ENCODE results near the gene RAD51C. TPM values are rescaled to one million over a fixed set of nuclear protein-coding genes. Genes with fewer than 3 reads are reported as not detected.
"Not testable (repeated sequence)": the region's sequence is repeated elsewhere in the genome, so short reads cannot be mapped to it uniquely, and the experiment has no call there.

The RAD51C gene
- total RNA-seq, 1 donor from 2014 or later, result 77.4 TPM

- intact Hi-C loops (cut with micrococcal nuclease), result no loop called here
These were observed 12.4 kb upstream of the RAD51C start for GRCh38 chr17:58680038-58680369.

DNA sequence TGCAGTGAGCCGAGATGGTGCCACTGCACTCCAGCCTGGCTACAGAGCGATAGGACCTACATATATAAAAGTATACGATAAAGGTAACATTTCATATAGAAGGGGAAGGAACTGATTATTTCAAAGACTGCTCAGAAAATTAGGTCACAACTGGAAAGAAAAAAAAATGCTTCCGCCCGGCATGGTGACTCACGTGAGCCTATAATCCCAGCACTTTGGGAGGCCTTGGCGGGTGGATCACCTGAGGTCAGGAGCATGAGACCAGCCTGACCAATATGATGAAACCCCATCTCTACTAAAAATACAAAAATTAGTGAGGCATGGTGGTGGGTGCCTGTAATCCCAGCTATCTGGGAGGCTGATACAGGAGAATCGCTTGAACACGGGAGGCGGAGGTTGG is 8.4 kb upstream of the RAD51C start:
- intact Hi-C loops (cut with micrococcal nuclease), result no loop called here

- intact Hi-C loops (cut with micrococcal nuclease), result not testable (repeated sequence)
These were observed 7.9 kb upstream of the RAD51C start for GRCh38 chr17:58684462-58684861.

GRCh38 chr17:58686980-58687379 is 5.4 kb upstream of the RAD51C start:
- intact Hi-C loops (cut with micrococcal nuclease), result no loop called here

- intact Hi-C loops (cut with micrococcal nuclease), result no loop called here
These were observed 3.9 kb upstream of the RAD51C start for GRCh38 chr17:58688521-58688920.

DNA sequence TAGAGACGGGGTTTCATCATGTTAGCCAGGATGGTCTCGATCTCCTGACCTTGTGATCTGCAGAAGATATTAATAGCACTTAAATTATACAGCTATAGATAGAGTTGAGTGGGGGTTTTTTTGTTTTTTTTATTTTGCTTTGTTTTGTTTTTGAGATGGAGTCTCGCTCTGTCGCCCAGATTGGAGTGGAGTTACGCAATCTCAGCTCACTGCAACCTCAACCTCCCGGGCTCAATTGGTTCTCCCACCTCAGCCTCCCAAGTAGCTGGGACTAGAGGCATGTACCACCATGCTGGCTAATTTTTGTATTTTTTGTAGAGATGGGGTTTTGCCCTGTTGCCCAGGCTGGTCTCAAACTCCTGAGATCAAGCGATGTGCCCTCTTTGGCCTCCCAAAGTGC is 2.4 kb upstream of the RAD51C start:
- intact Hi-C loops (cut with micrococcal nuclease), result not testable (repeated sequence)

GRCh38 chr17:58691701-58692238 is 632 bp upstream of the RAD51C start, which contains the start of gene TEX14:
Gene TEX14 (minus strand): TSS chr17:58692045. CDS start chr17:58652001, 40,044 bp downstream.
- intact Hi-C loops (cut with micrococcal nuclease), result loop anchor here (1.0 to 2.0 kb wide), 7 partner anchors 11 to 464 kb away; partner anchors contain the start of genes PRR11, SKA2 and TRIM37

GRCh38 chr17:58693208-58693607 is 806 bp downstream of the RAD51C start:
- intact Hi-C loops (cut with micrococcal nuclease), result loop anchor here (2.0 kb wide), 2 partner anchors 106 to 414 kb away; partner anchors contain the start of gene TRIM37

- intact Hi-C loops (cut with micrococcal nuclease), result loop anchor here (2.0 kb wide), 2 partner anchors 107 to 413 kb away; partner anchors contain the start of gene TRIM37
These were observed 1.3 kb downstream of the RAD51C start for GRCh38 chr17:58693751-58694150.

DNA sequence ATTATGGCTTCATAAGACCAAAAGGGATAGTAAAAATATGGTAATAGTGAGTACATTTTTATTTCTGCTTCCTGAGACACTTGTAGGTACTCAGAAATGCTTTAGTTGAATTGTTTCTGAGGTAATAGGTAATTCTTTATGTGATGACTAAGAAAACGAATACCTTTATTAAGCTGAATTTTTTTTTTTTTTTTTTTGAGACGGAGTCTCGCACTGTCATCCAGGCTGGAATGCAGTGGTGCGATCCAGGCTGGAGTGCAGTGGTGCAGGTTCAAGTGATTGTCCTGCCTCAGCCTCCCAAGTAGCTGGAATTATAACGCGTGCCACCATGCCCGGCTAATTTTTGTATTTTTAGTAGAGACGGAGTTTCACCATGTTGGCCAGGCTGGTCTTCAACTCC is 1.9 kb downstream of the RAD51C start:
- intact Hi-C loops (cut with micrococcal nuclease), result no loop called here

GRCh38 chr17:58694826-58695225 is 2.4 kb downstream of the RAD51C start:
- intact Hi-C loops (cut with micrococcal nuclease), result no loop called here

DNA sequence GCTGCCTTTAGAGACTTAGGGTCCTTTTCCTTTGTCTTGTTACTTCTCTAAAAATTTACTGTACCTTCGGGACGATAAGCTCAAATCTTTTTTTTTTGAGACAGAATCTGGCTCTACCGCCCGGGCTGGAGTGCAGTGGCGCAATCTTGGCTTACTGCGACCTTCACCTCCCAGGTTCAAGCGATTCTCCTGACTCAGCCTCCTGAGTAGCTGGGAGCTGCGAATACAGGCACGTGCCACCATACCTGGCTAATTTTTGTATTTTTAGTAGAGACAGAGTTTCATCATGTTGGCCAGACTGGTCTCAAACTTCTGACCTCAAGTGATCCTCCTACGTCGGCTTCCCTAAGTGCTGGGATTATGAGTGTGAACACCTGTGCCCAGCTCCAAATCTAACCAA is 7.4 kb downstream of the RAD51C start:
- intact Hi-C loops (cut with micrococcal nuclease), result no loop called here

DNA sequence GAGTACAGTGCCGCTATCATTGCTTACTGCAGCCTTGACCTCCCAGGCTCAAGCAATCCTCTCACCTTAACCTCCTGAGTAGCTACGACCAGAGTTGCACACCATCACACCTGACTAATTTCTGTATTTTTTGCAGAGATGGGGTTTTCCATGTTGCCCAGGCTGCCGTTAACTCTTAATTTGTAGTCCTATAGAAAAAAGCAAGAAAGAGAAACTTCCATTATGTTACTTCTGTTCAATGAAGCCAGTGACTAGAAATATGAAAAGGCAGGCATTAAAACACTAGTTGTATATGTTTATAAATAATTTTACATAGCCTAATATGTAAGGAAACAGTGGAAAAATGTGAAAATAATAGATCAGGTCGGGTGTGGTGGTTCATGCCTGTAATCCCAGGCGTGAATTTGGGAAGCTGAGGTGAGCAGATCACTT is 9.7 kb downstream of the RAD51C start:
- intact Hi-C loops (cut with micrococcal nuclease), result loop anchor here (1.0 to 2.0 kb wide), 5 partner anchors 10 to 299 kb away; partner anchors contain the start of genes RAD51C and TEX14

DNA sequence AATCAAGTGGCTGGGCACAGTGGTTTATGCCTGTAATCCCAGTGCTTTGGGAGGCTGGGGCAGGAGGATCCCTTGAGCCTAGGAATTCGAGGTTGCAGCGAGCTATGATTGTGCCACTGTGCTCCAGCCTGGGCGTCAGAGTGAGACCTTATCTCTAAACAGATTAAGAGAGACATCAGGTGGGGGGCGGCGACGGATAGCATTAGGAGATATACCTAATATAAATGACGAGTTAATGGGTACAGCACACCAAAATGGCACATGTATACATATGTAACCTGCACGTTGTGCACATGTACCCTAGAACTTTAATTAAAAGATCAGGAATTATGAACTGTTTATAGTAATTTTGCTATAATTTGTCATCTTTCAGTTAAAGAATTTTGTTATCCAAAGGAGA is 10.3 kb downstream of the RAD51C start:
- intact Hi-C loops (cut with micrococcal nuclease), result loop anchor here (1.0 to 2.0 kb wide), 5 partner anchors 10 to 298 kb away; partner anchors contain the start of genes RAD51C and TEX14

DNA sequence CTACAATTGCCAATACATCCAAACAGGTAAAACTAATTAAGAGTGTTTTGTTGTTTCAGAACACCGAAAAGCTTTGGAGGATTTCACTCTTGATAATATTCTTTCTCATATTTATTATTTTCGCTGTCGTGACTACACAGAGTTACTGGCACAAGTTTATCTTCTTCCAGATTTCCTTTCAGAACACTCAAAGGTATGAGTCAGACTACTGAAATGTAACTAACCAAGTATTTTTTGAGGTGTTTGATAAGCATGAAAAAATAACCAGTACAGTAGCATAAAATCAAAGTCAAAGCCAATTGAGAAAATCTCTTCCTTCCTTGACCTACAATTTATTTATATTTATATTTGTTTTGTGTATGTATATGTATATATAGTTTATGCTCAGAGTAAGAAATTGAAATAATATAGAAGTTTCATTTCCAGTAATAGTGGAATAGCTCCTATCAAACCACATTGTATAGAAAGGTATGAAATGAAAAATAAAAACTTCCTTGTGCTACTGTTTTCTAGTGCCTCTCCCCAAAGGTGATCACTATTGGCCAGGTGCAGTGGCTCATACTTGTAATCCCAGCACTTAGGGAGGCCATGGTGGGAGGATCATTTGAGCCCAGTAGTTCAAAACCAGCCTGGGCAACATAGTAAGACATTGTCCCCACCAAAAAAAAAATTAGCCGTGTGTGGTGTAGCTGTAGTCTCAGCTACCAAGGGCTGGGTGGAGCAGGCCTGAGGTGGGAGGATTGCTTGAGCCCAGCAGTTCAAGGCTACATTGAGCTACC is 10.9 kb downstream of the RAD51C start:
- intact Hi-C loops (cut with micrococcal nuclease), result loop anchor here (2.0 kb wide), 3 partner anchors 73 to 297 kb away; no protein-coding TSS in a partner anchor

- intact Hi-C loops (cut with micrococcal nuclease), result loop anchor here (2.0 kb wide), 3 partner anchors 73 to 297 kb away; no protein-coding TSS in a partner anchor
These were observed 11.5 kb downstream of the RAD51C start for GRCh38 chr17:58703916-58704286.

GRCh38 chr17:58706351-58707140 is 14.1 kb downstream of the RAD51C start:
- intact Hi-C loops (cut with micrococcal nuclease), result no loop called here

- intact Hi-C loops (cut with micrococcal nuclease), result loop anchor here (1.0 to 2.0 kb wide), 3 partner anchors 192 to 294 kb away; no protein-coding TSS in a partner anchor
These were observed 18.6 kb downstream of the RAD51C start for GRCh38 chr17:58710948-58711552.

- intact Hi-C loops (cut with micrococcal nuclease), result no loop called here
These were observed 29.9 kb downstream of the RAD51C start for GRCh38 chr17:58722274-58722673.

- intact Hi-C loops (cut with micrococcal nuclease), result no loop called here
These were observed 30.3 kb downstream of the RAD51C start for GRCh38 chr17:58722696-58723095.

- intact Hi-C loops (cut with micrococcal nuclease), result no loop called here
These were observed 36.4 kb downstream of the RAD51C start for GRCh38 chr17:58728798-58729197.
